ENCODE results near the gene SASH3. TPM values are rescaled to one million over a fixed set of nuclear protein-coding genes. Genes with fewer than 3 reads are reported as not detected.

The SASH3 gene
- total RNA-seq, 8 experiments from 2014 or later = 0.15 to 0.35 (median 0.24) TPM; not detected in 3

- in situ Hi-C loops (cut with MboI; ENCODE audit: low pct_unique_long_range_greater_than_20kb in 2 of 9, low sequenced_read_pairs in 9 of 9, unreplicated experiment in 9 of 9) = no loop called here
- Histone ChIP-seq H3K4me3 (no peak overlapping the region), H3K4me1 (replicated peaks in 1 of 2) (no peaks in the 10 kb centered on the region), H3K27ac (no peak overlapping the region)
- peak in 2 of 8 experiments; percentile 35 to 42 for ATAC-seq (replicated peaks in 6 of 8)
- no CpG with 5 or more reads among the region's 8 CpGs for WGBS, 10 experiments
Observed at GRCh38 chrX:129781134-129781672, 1.5 kb downstream of the SASH3 start.

- ATAC-seq (replicated peaks in 6 of 8) = no peak
- no peak overlapping the region for H3K4me3 ChIP-seq
- WGBS, 10 experiments = 60 to 100% (median 70%) methylated on average over 1 to 5 of the region's 10 CpGs; no CpG with 5 or more reads in 6 of the 10 experiments
- no peaks in the 10 kb centered on the region for H3K4me1 ChIP-seq (replicated peaks in 1 of 2)
- H3K27ac ChIP-seq = no peak overlapping the region
- in situ Hi-C loops (cut with MboI; ENCODE audit: low pct_unique_long_range_greater_than_20kb in 2 of 9, low sequenced_read_pairs in 9 of 9, unreplicated experiment in 9 of 9) = no loop called here
Observed at GRCh38 chrX:129781680-129782495, 2.1 kb downstream of the SASH3 start.

GRCh38 chrX:129782706-129783105, 3.0 kb downstream of the SASH3 start:
- Histone ChIP-seq H3K27ac (no peak overlapping the region), H3K4me3 (no peak overlapping the region), H3K4me1 (replicated peaks in 1 of 2) (no peaks in the 10 kb centered on the region)
- no peak for ATAC-seq (replicated peaks in 6 of 8)
- WGBS, 10 experiments = 30% methylated on average over 2 of the region's 4 CpGs; no CpG with 5 or more reads in 9 of the 10 experiments
- in situ Hi-C loops (cut with MboI; ENCODE audit: low pct_unique_long_range_greater_than_20kb in 2 of 9, low sequenced_read_pairs in 9 of 9, unreplicated experiment in 9 of 9) = no loop called here

- 64 to 100% (median 80%) methylated on average over 2 to 5 of the region's 11 CpGs; no CpG with 5 or more reads in 7 of the 10 experiments for whole genome bisulfite sequencing, 10 experiments
- Histone ChIP-seq H3K4me1 (replicated peaks in 1 of 2) (no peaks in the 10 kb centered on the region), H3K4me3 (no peak overlapping the region), H3K27ac (no peak overlapping the region)
- in situ Hi-C loops (cut with MboI; ENCODE audit: low pct_unique_long_range_greater_than_20kb in 2 of 9, low sequenced_read_pairs in 9 of 9, unreplicated experiment in 9 of 9) = no loop called here
- no peak for ATAC-seq (replicated peaks in 6 of 8)
Observed at GRCh38 chrX:129783291-129783713, 3.6 kb downstream of the SASH3 start.

GRCh38 chrX:129784371-129784770, 4.6 kb downstream of the SASH3 start:
- no peak for ATAC-seq (replicated peaks in 6 of 8)
- in situ Hi-C loops (cut with MboI; ENCODE audit: low pct_unique_long_range_greater_than_20kb in 2 of 9, low sequenced_read_pairs in 9 of 9, unreplicated experiment in 9 of 9) = no loop called here

GRCh38 chrX:129785160-129785947, 5.6 kb downstream of the SASH3 start:
- no peak overlapping the region for H3K27ac ChIP-seq
- H3K4me1 ChIP-seq (replicated peaks in 1 of 2) = no peaks in the 10 kb centered on the region
- WGBS, 10 experiments = 46 to 60% methylated on average over 2 to 4 of the region's 11 CpGs; no CpG with 5 or more reads in 8 of the 10 experiments
- ATAC-seq (replicated peaks in 6 of 8) = no peak
- in situ Hi-C loops (cut with MboI; ENCODE audit: low pct_unique_long_range_greater_than_20kb in 2 of 9, low sequenced_read_pairs in 9 of 9, unreplicated experiment in 9 of 9) = no loop called here
- H3K4me3 ChIP-seq = no peak overlapping the region

More at GRCh38 chrX:129784371-129784770, 4.6 kb downstream of the SASH3 start:
- 70 to 100% (median 80%) methylated on average over 1 to 3 of the region's 7 CpGs; no CpG with 5 or more reads in 7 of the 10 experiments for WGBS, 10 experiments
- H3K4me1 ChIP-seq (replicated peaks in 1 of 2) = no peaks in the 10 kb centered on the region
- no peak overlapping the region for H3K4me3 ChIP-seq
- no peak overlapping the region for H3K27ac ChIP-seq

- Histone ChIP-seq H3K27ac (no peak overlapping the region), H3K4me3 (no peak overlapping the region), H3K4me1 (replicated peaks in 1 of 2) (no peaks in the 10 kb centered on the region)
- WGBS, 10 experiments = 60 to 100% (median 80%) methylated on average over 1 of the region's 3 CpGs; no CpG with 5 or more reads in 7 of the 10 experiments
- no peak for ATAC-seq (replicated peaks in 6 of 8)
- in situ Hi-C loops (cut with MboI; ENCODE audit: low pct_unique_long_range_greater_than_20kb in 2 of 9, low sequenced_read_pairs in 9 of 9, unreplicated experiment in 9 of 9) = no loop called here
Observed at GRCh38 chrX:129786210-129786651, 6.5 kb downstream of the SASH3 start.

GRCh38 chrX:129787336-129788055, 7.7 kb downstream of the SASH3 start:
- no peaks in the 10 kb centered on the region for H3K4me1 ChIP-seq (replicated peaks in 1 of 2)
- no peak overlapping the region for H3K27ac ChIP-seq
- ATAC-seq (replicated peaks in 6 of 8) = no peak
- in situ Hi-C loops (cut with MboI; ENCODE audit: low pct_unique_long_range_greater_than_20kb in 2 of 9, low sequenced_read_pairs in 9 of 9, unreplicated experiment in 9 of 9) = no loop called here
- WGBS, 10 experiments = 40 to 100% (median 81%) methylated on average over 1 to 5 of the region's 11 CpGs; no CpG with 5 or more reads in 5 of the 10 experiments
- no peak overlapping the region for H3K4me3 ChIP-seq

- Histone ChIP-seq H3K4me1 (replicated peaks in 1 of 2) (no peaks in the 10 kb centered on the region), H3K27ac (no peak overlapping the region), H3K4me3 (no peak overlapping the region)
- in situ Hi-C loops (cut with MboI; ENCODE audit: low pct_unique_long_range_greater_than_20kb in 2 of 9, low sequenced_read_pairs in 9 of 9, unreplicated experiment in 9 of 9) = no loop called here
- ATAC-seq (replicated peaks in 6 of 8) = no peak
- WGBS, 10 experiments = no CpG with 5 or more reads among the region's 6 CpGs
Observed at GRCh38 chrX:129788527-129788926, 8.8 kb downstream of the SASH3 start.

GRCh38 chrX:129790146-129790545, 10.4 kb downstream of the SASH3 start:
- in situ Hi-C loops (cut with MboI; ENCODE audit: low pct_unique_long_range_greater_than_20kb in 2 of 9, low sequenced_read_pairs in 9 of 9, unreplicated experiment in 9 of 9) = no loop called here
- WGBS, 10 experiments = 43 to 100% (median 79%) methylated on average over 1 to 2 of the region's 3 CpGs; no CpG with 5 or more reads in 6 of the 10 experiments
- no peak for ATAC-seq (replicated peaks in 6 of 8)
- no peak overlapping the region for H3K27ac ChIP-seq
- H3K4me3 ChIP-seq = no peak overlapping the region
- H3K4me1 ChIP-seq (replicated peaks in 1 of 2) = no peaks in the 10 kb centered on the region

- 83% methylated on average over 1 of the region's 9 CpGs; no CpG with 5 or more reads in 9 of the 10 experiments for WGBS, 10 experiments
- in situ Hi-C loops (cut with MboI; ENCODE audit: low pct_unique_long_range_greater_than_20kb in 2 of 9, low sequenced_read_pairs in 9 of 9, unreplicated experiment in 9 of 9) = no loop called here
- H3K4me1 ChIP-seq (replicated peaks in 1 of 2) = no peaks in the 10 kb centered on the region
- H3K4me3 ChIP-seq = no peak overlapping the region
- no peak overlapping the region for H3K27ac ChIP-seq
- no peak for ATAC-seq (replicated peaks in 6 of 8)
Observed at GRCh38 chrX:129790808-129791207, 11.1 kb downstream of the SASH3 start.

- in situ Hi-C loops (cut with MboI; ENCODE audit: low pct_unique_long_range_greater_than_20kb in 2 of 9, low sequenced_read_pairs in 9 of 9, unreplicated experiment in 9 of 9) = no loop called here
- no peaks in the 10 kb centered on the region for H3K4me1 ChIP-seq (replicated peaks in 1 of 2)
- ATAC-seq (replicated peaks in 6 of 8) = no peak
- no peak overlapping the region for H3K4me3 ChIP-seq
- H3K27ac ChIP-seq = no peak overlapping the region
- WGBS, 10 experiments = 50% methylated on average over 2 of the region's 8 CpGs; no CpG with 5 or more reads in 9 of the 10 experiments
Observed at GRCh38 chrX:129791336-129791735, 11.6 kb downstream of the SASH3 start.
